SK-N-SH treated with all-trans-retinoic acid at 6 μM for 48 hours (cell line): ENCODE data around the gene ORC2.

Source experiments
- ATAC-seq: fragments of 200-7000 bp; cut with Tn5 transposase; 3 replicates; pipeline ENCODE4 v1.9.1; 2020; ENCODE audit warnings: mild to moderate bottlenecking, moderate library complexity
- ARNTL ChIP-seq: fragments of 450-650 bp; formaldehyde crosslinking; IDR thresholded peaks from 2 replicates; pipeline ENCODE4 v1.5.0; 2020; ENCODE audit warnings: low read depth, mild to moderate bottlenecking, moderate library complexity, borderline replicate concordance
- BACH2 ChIP-seq: fragments of 250-450 bp; sonication (Bioruptor Pico); IDR thresholded peaks from 2 replicates; pipeline ENCODE4 v1.9.0; 2021; ENCODE audit warnings: mild to moderate bottlenecking, borderline replicate concordance
- CSDC2 ChIP-seq: fragments of 250-450 bp; sonication (Bioruptor Pico); IDR thresholded peaks from 2 replicates; pipeline ENCODE4 v1.5.0; 2020; ENCODE audit warnings: mild to moderate bottlenecking, moderate library complexity
- ESRRG ChIP-seq: fragments of 250-450 bp; sonication (Bioruptor Pico); IDR thresholded peaks from 2 replicates; pipeline ENCODE4 v1.6.1; 2021; ENCODE audit warnings: mild to moderate bottlenecking
- GLIS3 ChIP-seq: fragments of 250-450 bp; sonication (Bioruptor Pico); IDR thresholded peaks from 2 replicates; pipeline ENCODE4 v1.5.0; 2020; ENCODE audit warnings: mild to moderate bottlenecking, moderate library complexity
- ISL1 ChIP-seq: fragments of 250-450 bp; sonication (Bioruptor Pico); IDR thresholded peaks from 2 replicates; pipeline ENCODE4 v2.1.2; 2022; ENCODE audit warnings: mild to moderate bottlenecking, moderate library complexity
- OSR1 ChIP-seq: fragments of 250-450 bp; sonication (Bioruptor Pico); IDR thresholded peaks from 2 replicates; pipeline ENCODE4 v1.8.0; 2022; ENCODE audit warnings: moderate library complexity, mild to moderate bottlenecking, inconsistent platforms
- RARB ChIP-seq: fragments of 250-450 bp; sonication (Bioruptor Pico); IDR thresholded peaks from 2 replicates; pipeline ENCODE4 v1.8.0; 2021; ENCODE audit warnings: mild to moderate bottlenecking, moderate library complexity
- TCF4 ChIP-seq: fragments of 250-450 bp; sonication (Bioruptor Pico); IDR thresholded peaks from 2 replicates; pipeline ENCODE4 v1.8.0; 2021; ENCODE audit warnings: mild to moderate bottlenecking, moderate library complexity, borderline replicate concordance
- TOX ChIP-seq: fragments of 250-450 bp; sonication (Bioruptor Pico); IDR thresholded peaks from 2 replicates; pipeline ENCODE4 v1.8.0; 2021; ENCODE audit warnings: mild to moderate bottlenecking, moderate library complexity, borderline replicate concordance
- ZC3H10 ChIP-seq: fragments of 250-450 bp; sonication (Bioruptor Pico); IDR thresholded peaks from 2 replicates; pipeline ENCODE4 v1.5.1; 2021; ENCODE audit warnings: mild to moderate bottlenecking, moderate library complexity
- ZFP3 ChIP-seq: fragments of 250-450 bp; sonication (Bioruptor Pico); IDR thresholded peaks from 2 replicates; pipeline ENCODE4 v1.5.0; 2020; ENCODE audit warnings: mild to moderate bottlenecking, moderate library complexity
- ZFP30 ChIP-seq: fragments of 450-650 bp; formaldehyde crosslinking; IDR thresholded peaks from 2 replicates; pipeline ENCODE4 v1.5.0; 2022; ENCODE audit warnings: mild to moderate bottlenecking, moderate library complexity
- ZNF565 ChIP-seq: fragments of 450-650 bp; formaldehyde crosslinking; conservative IDR thresholded peaks from 2 replicates; pipeline ENCODE4 v1.5.0; 2020; ENCODE audit warnings: low read depth, mild to moderate bottlenecking, moderate library complexity
- ZNF70 ChIP-seq: fragments of 450-650 bp; formaldehyde crosslinking; IDR thresholded peaks from 2 replicates; pipeline ENCODE4 v1.5.0; 2020; ENCODE audit warnings: mild to moderate bottlenecking, moderate library complexity
- ZNF8 ChIP-seq: fragments of 450-650 bp; formaldehyde crosslinking; IDR thresholded peaks from 2 replicates; pipeline ENCODE4 v1.5.0; 2020; ENCODE audit warnings: mild to moderate bottlenecking, moderate library complexity
- TF ChIP-seq, protein P1 (sequence below): fragments of 250-450 bp; sonication (Bioruptor Pico); IDR thresholded peaks from 2 replicates; pipeline ENCODE4 v1.5.1; 2020; ENCODE audit warnings: low read depth, mild to moderate bottlenecking, moderate library complexity
- TF ChIP-seq, protein P2 (sequence below): fragments of 250-450 bp; sonication (Bioruptor Pico); IDR thresholded peaks from 2 replicates; pipeline ENCODE4 v1.5.1; 2021; ENCODE audit warnings: mild to moderate bottlenecking, moderate library complexity
- TF ChIP-seq, protein P3 (sequence below): fragments of 250-450 bp; sonication (Bioruptor Pico); IDR thresholded peaks from 2 replicates; pipeline ENCODE4 v1.8.0; 2020; ENCODE audit warnings: mild to moderate bottlenecking, moderate library complexity, borderline replicate concordance
- TF ChIP-seq, protein P4 (sequence below): fragments of 250-450 bp; sonication (Bioruptor Pico); IDR thresholded peaks from 2 replicates; pipeline ENCODE4 v1.8.0; 2021; ENCODE audit warnings: low read depth, mild to moderate bottlenecking, moderate library complexity, borderline replicate concordance
- TF ChIP-seq, protein P5 (sequence below): fragments of 250-450 bp; sonication (Bioruptor Pico); IDR thresholded peaks from 2 replicates; pipeline ENCODE4 v1.5.0; 2020; ENCODE audit warnings: mild to moderate bottlenecking, moderate library complexity

ORC2 gene

DNA sequence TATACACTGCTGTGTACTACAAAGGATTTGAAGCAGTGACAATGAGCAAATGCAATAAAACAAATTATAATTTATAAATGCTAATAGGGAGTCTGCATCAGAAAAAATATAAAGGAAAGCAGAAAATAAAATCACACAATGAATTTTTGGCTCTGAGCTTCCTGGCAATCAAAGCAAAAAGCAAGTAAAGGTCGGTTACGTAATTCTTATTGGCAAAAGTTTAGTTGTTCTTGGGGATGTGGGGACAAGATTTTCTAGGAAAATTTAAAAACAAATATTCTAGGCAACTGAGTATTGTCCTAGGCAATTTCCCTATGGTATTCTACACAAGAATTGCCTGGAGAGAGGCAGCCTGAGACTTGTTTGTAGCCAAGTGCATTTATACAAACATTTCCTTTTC lies 1.8 kb downstream of the ORC2 start:
- no peak for ATAC-seq
- no peak for TF ChIP-seq BACH2 (CRISPR knock-in tag)
- TF ChIP-seq, protein P1, sequence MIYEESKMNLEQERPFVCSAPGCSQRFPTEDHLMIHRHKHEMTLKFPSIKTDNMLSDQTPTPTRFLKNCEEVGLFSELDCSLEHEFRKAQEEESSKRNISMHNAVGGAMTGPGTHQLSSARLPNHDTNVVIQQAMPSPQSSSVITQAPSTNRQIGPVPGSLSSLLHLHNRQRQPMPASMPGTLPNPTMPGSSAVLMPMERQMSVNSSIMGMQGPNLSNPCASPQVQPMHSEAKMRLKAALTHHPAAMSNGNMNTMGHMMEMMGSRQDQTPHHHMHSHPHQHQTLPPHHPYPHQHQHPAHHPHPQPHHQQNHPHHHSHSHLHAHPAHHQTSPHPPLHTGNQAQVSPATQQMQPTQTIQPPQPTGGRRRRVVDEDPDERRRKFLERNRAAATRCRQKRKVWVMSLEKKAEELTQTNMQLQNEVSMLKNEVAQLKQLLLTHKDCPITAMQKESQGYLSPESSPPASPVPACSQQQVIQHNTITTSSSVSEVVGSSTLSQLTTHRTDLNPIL, result no peak
- no peak for TF ChIP-seq TCF4 (CRISPR knock-in tag)
- TF ChIP-seq, protein P2, sequence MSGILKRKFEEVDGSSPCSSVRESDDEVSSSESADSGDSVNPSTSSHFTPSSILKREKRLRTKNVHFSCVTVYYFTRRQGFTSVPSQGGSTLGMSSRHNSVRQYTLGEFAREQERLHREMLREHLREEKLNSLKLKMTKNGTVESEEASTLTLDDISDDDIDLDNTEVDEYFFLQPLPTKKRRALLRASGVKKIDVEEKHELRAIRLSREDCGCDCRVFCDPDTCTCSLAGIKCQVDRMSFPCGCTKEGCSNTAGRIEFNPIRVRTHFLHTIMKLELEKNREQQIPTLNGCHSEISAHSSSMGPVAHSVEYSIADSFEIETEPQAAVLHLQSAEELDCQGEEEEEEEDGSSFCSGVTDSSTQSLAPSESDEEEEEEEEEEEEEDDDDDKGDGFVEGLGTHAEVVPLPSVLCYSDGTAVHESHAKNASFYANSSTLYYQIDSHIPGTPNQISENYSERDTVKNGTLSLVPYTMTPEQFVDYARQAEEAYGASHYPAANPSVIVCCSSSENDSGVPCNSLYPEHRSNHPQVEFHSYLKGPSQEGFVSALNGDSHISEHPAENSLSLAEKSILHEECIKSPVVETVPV (CRISPR knock-in tag), result no peak
- TF ChIP-seq ZFP30, result no peak
- TF ChIP-seq, protein P3, sequence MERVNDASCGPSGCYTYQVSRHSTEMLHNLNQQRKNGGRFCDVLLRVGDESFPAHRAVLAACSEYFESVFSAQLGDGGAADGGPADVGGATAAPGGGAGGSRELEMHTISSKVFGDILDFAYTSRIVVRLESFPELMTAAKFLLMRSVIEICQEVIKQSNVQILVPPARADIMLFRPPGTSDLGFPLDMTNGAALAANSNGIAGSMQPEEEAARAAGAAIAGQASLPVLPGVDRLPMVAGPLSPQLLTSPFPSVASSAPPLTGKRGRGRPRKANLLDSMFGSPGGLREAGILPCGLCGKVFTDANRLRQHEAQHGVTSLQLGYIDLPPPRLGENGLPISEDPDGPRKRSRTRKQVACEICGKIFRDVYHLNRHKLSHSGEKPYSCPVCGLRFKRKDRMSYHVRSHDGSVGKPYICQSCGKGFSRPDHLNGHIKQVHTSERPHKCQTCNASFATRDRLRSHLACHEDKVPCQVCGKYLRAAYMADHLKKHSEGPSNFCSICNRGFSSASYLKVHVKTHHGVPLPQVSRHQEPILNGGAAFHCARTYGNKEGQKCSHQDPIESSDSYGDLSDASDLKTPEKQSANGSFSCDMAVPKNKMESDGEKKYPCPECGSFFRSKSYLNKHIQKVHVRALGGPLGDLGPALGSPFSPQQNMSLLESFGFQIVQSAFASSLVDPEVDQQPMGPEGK (CRISPR knock-in tag), result no peak
- TF ChIP-seq ZFP3 (CRISPR knock-in tag), result no peak
- TF ChIP-seq RARB (CRISPR knock-in tag), result no peak
- TF ChIP-seq GLIS3 (CRISPR knock-in tag), result no peak
- TF ChIP-seq ISL1 (CRISPR knock-in tag), result no peak
- no peak for TF ChIP-seq ZNF565
- no peak for TF ChIP-seq ZC3H10 (CRISPR knock-in tag)
- no peak for TF ChIP-seq OSR1 (CRISPR knock-in tag)
- TF ChIP-seq, protein P4, sequence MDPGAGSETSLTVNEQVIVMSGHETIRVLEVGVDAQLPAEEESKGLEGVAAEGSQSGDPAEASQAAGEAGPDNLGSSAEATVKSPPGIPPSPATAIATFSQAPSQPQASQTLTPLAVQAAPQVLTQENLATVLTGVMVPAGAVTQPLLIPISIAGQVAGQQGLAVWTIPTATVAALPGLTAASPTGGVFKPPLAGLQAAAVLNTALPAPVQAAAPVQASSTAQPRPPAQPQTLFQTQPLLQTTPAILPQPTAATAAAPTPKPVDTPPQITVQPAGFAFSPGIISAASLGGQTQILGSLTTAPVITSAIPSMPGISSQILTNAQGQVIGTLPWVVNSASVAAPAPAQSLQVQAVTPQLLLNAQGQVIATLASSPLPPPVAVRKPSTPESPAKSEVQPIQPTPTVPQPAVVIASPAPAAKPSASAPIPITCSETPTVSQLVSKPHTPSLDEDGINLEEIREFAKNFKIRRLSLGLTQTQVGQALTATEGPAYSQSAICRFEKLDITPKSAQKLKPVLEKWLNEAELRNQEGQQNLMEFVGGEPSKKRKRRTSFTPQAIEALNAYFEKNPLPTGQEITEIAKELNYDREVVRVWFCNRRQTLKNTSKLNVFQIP (CRISPR knock-in tag), result no peak
- no peak for TF ChIP-seq ARNTL (CRISPR knock-in tag)
- TF ChIP-seq ESRRG (CRISPR knock-in tag), result no peak
- TF ChIP-seq ZNF8 (CRISPR knock-in tag), result no peak
- TF ChIP-seq ZNF70, result no peak
- TF ChIP-seq, protein P5, sequence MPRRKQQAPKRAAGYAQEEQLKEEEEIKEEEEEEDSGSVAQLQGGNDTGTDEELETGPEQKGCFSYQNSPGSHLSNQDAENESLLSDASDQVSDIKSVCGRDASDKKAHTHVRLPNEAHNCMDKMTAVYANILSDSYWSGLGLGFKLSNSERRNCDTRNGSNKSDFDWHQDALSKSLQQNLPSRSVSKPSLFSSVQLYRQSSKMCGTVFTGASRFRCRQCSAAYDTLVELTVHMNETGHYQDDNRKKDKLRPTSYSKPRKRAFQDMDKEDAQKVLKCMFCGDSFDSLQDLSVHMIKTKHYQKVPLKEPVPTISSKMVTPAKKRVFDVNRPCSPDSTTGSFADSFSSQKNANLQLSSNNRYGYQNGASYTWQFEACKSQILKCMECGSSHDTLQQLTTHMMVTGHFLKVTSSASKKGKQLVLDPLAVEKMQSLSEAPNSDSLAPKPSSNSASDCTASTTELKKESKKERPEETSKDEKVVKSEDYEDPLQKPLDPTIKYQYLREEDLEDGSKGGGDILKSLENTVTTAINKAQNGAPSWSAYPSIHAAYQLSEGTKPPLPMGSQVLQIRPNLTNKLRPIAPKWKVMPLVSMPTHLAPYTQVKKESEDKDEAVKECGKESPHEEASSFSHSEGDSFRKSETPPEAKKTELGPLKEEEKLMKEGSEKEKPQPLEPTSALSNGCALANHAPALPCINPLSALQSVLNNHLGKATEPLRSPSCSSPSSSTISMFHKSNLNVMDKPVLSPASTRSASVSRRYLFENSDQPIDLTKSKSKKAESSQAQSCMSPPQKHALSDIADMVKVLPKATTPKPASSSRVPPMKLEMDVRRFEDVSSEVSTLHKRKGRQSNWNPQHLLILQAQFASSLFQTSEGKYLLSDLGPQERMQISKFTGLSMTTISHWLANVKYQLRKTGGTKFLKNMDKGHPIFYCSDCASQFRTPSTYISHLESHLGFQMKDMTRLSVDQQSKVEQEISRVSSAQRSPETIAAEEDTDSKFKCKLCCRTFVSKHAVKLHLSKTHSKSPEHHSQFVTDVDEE (CRISPR knock-in tag), result no peak

DNA sequence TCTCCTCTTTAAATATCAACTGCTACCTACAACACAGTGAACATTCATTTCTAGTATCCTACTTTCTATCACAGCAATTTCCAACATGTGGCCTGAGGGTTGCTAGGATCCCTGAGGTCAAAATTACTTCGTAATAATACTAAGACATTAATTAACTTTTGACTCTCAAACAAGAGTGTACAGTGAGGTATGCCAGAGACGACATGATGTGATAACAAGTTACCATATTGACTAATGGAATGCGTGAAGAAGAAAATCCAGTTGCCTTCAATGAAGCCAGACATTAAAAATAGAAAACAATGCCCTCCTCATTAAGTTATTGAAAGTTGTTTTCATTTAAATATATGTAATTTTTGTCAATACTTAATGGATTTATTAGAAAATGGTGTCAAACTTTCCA lies 13.1 kb downstream of the ORC2 start:
- ATAC-seq, result no peak
- TF ChIP-seq CSDC2, result no peak
- TF ChIP-seq, protein P5 (CRISPR knock-in tag), result no peak
- TF ChIP-seq ZC3H10 (CRISPR knock-in tag), result no peak

DNA sequence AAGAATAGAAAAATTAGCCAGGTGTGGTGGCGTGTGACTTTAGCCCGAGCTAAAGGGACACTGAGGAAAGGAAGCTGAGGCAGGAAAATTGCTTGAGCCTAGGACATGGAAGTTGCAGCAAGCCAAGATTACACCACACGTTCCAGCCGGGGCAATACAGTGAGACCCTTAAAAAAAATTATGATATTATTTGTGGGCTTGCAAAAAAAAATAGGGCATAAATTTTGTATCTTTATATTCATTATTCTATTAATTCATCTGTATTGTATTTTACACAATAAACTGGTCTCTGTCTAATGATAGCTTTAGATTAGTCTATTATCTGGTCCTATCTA lies 18.1 kb downstream of the ORC2 start:
- no peak for ATAC-seq
- no peak for TF ChIP-seq CSDC2
- TF ChIP-seq ZNF70, result no peak
- TF ChIP-seq RARB (CRISPR knock-in tag), result no peak
- TF ChIP-seq, protein P5 (CRISPR knock-in tag), result no peak
- no peak for TF ChIP-seq TOX (CRISPR knock-in tag)
- TF ChIP-seq ZNF565, result no peak
- TF ChIP-seq, protein P4 (CRISPR knock-in tag), result no peak
- TF ChIP-seq GLIS3 (CRISPR knock-in tag), result no peak
- no peak for TF ChIP-seq ZNF8 (CRISPR knock-in tag)
